Motor neuron (in vitro differentiated cells): ENCODE measurements around the gene RNF212. TPM values are rescaled to one million over a fixed set of nuclear protein-coding genes. Genes with fewer than 3 reads are reported as not detected.

ENCODE experiments used
- ATAC-seq, 8 experiments: fragments of 200-7000 bp; cut with Tn5 transposase; replicated peaks in 6 of 8; 2 replicates each; pipeline ENCODE4 v1.8.0; 2021; ENCODE audit warnings: mild to moderate bottlenecking in 8 of 8, moderate library complexity in 8 of 8
- H3K27ac ChIP-seq, 2 donors: fragments of 250-450 bp; sonication (Bioruptor Pico); 2 replicates each; pipeline ENCODE4 v1.9.0; 2021; ENCODE audit warnings: antibody characterized with exemption in 2 of 2, mild to moderate bottlenecking in 2 of 2, moderate library complexity in 1 of 2
- H3K4me1 ChIP-seq, 2 donors: fragments of 250-450 bp; sonication (Bioruptor Pico); replicated peaks in 1 of 2; 2 replicates each; pipeline ENCODE4 v1.6.1; 2021; ENCODE audit warnings: antibody characterized with exemption in 2 of 2, mild to moderate bottlenecking in 2 of 2, moderate library complexity in 1 of 2
- H3K4me3 ChIP-seq, 5 donors: fragments of 250-450 bp; sonication (Bioruptor Pico); 2 replicates each; pipeline ENCODE4 v1.9.0; 2021; ENCODE audit warnings: antibody characterized with exemption in 5 of 5, mild to moderate bottlenecking in 5 of 5, moderate library complexity in 4 of 5
- WGBS, 10 experiments: fragments of 450-650 bp; shearing (Covaris generic); methylation state at CpG; one replicate each; pipeline ENCODE4 v1.0.0; 2022; 5-methylcytosine and 5-hydroxymethylcytosine counted together
- in situ Hi-C, 9 experiments: fragments of 400-800 bp; cut with MboI; loops; one replicate each; pipeline ENCODE4 v1.15.0; 2021; ENCODE audit warnings: low sequenced_read_pairs in 9 of 9, low pct_unique_long_range_greater_than_20kb in 2 of 9; ENCODE audit not compliant: unreplicated experiment in 9 of 9
- total RNA-seq, 8 experiments: library from RNA; unstranded; fragments of 300-600 nt; gene quantifications; 2 replicates each; pipeline versions ENCODE4 v1.2.3 to v1.2.4, GENCODE V29; 2022

The RNF212 gene
- total RNA-seq, 8 experiments from 2014 or later, result 0.70 to 9.4 (median 4.8) TPM

- 68 to 100% (median 94%) methylated on average over 1 to 10 of the region's 21 CpGs; no CpG with 5 or more reads in 5 of the 10 experiments for WGBS, 10 experiments
- Histone ChIP-seq H3K4me3 (no peak overlapping the region), H3K4me1 (peaks cover 57 to 80% of the 10 kb centered on the region in 2 donors), H3K27ac (no peak overlapping the region)
- no peak for ATAC-seq
- in situ Hi-C loops, result no loop called here
Observed at GRCh38 chr4:1040344-1041146, 72.8 kb downstream of the RNF212 start.

GRCh38 chr4:1039493-1040343 lies 73.6 kb downstream of the RNF212 start:
- in situ Hi-C loops, result no loop called here
- peak in 3 of 8 experiments; percentile 16 to 40 (median 32) for ATAC-seq

GRCh38 chr4:1038948-1039492 lies 74.3 kb downstream of the RNF212 start:
- no peak for ATAC-seq
- Histone ChIP-seq H3K4me3 (no peak overlapping the region), H3K27ac (no peak overlapping the region), H3K4me1 (peaks cover 42 to 68% of the 10 kb centered on the region in 2 donors)
- 65 to 89% (median 80%) methylated on average over 1 to 11 of the region's 16 CpGs; no CpG with 5 or more reads in 5 of the 10 experiments for WGBS, 10 experiments
- in situ Hi-C loops, result no loop called here

More at GRCh38 chr4:1039493-1040343, 73.6 kb downstream of the RNF212 start:
- Histone ChIP-seq H3K4me1 (peaks cover 49 to 73% of the 10 kb centered on the region in 2 donors), H3K27ac (no peak overlapping the region), H3K4me3 (no peak overlapping the region)
- 100% methylated on average over 1 to 2 of the region's 20 CpGs; no CpG with 5 or more reads in 7 of the 10 experiments for WGBS, 10 experiments

- Histone ChIP-seq H3K4me3 (no peak overlapping the region), H3K4me1 (peaks cover 37 to 63% of the 10 kb centered on the region in 2 donors), H3K27ac (no peak overlapping the region)
- in situ Hi-C loops, result no loop called here
- no CpG with 5 or more reads among the region's 26 CpGs for WGBS, 10 experiments
- ATAC-seq, result no peak
Observed at GRCh38 chr4:1036976-1037810, 76.2 kb downstream of the RNF212 start.

- WGBS, 10 experiments, result 93 to 100% methylated on average over 2 to 3 of the region's 15 CpGs; no CpG with 5 or more reads in 8 of the 10 experiments
- no peak overlapping the region for H3K27ac ChIP-seq
- no peak overlapping the region for H3K4me3 ChIP-seq
- H3K4me1 ChIP-seq, result peaks cover 33 to 53% of the 10 kb centered on the region in 2 donors
- in situ Hi-C loops, result no loop called here
- peak in 2 of 8 experiments; percentile 0 to 7 for ATAC-seq
Observed at GRCh38 chr4:1036095-1036494, 77.3 kb downstream of the RNF212 start.

GRCh38 chr4:1035510-1035909 lies 77.9 kb downstream of the RNF212 start:
- Histone ChIP-seq H3K4me3 (no peak overlapping the region), H3K4me1 (peaks cover 30 to 53% of the 10 kb centered on the region in 2 donors), H3K27ac (no peak overlapping the region)
- in situ Hi-C loops, result no loop called here
- ATAC-seq, result peak in 6 of 8 experiments; percentile 2 to 35 (median 12)
- WGBS, 10 experiments, result 60% methylated on average over 3 of the region's 26 CpGs; no CpG with 5 or more reads in 9 of the 10 experiments

GRCh38 chr4:1033840-1034551 lies 79.4 kb downstream of the RNF212 start:
- WGBS, 10 experiments, result 12 to 100% (median 71%) methylated on average over 1 to 6 of the region's 35 CpGs; no CpG with 5 or more reads in 4 of the 10 experiments
- Histone ChIP-seq H3K4me1 (peaks cover 33 to 49% of the 10 kb centered on the region in 2 donors), H3K4me3 (no peak overlapping the region), H3K27ac (no peak overlapping the region)
- peak in 3 of 8 experiments; percentile 7 to 69 (median 66) for ATAC-seq
- in situ Hi-C loops, result no loop called here

- Histone ChIP-seq H3K4me1 (peaks cover 29 to 43% of the 10 kb centered on the region in 2 donors), H3K27ac (no peak overlapping the region), H3K4me3 (no peak overlapping the region)
- in situ Hi-C loops, result no loop called here
- WGBS, 10 experiments, result 64 to 90% (median 88%) methylated on average over 1 to 6 of the region's 10 CpGs; no CpG with 5 or more reads in 5 of the 10 experiments
- no peak for ATAC-seq
Observed at GRCh38 chr4:1032861-1033260, 80.5 kb downstream of the RNF212 start.

- Histone ChIP-seq H3K4me3 (no peak overlapping the region), H3K4me1 (peaks cover 33 to 45% of the 10 kb centered on the region in 2 donors), H3K27ac (no peak overlapping the region)
- ATAC-seq, result no peak
- 40 to 87% (median 69%) methylated on average over 1 to 16 of the region's 37 CpGs; no CpG with 5 or more reads in 6 of the 10 experiments for WGBS, 10 experiments
- in situ Hi-C loops, result no loop called here
Observed at GRCh38 chr4:1031956-1032795, 81.2 kb downstream of the RNF212 start.

GRCh38 chr4:1031346-1031745 lies 82.0 kb downstream of the RNF212 start:
- in situ Hi-C loops, result no loop called here
- 100% methylated on average over 1 of the region's 8 CpGs; no CpG with 5 or more reads in 9 of the 10 experiments for WGBS, 10 experiments
- no peak for ATAC-seq
- no peak overlapping the region for H3K4me3 ChIP-seq
- H3K27ac ChIP-seq, result no peak overlapping the region
- peaks cover 31 to 39% of the 10 kb centered on the region in 2 donors for H3K4me1 ChIP-seq

- WGBS, 10 experiments, result no CpG with 5 or more reads among the region's 16 CpGs
- peaks cover 32% of the 10 kb centered on the region in 2 donors for H3K4me1 ChIP-seq
- peak in 6 of 8 experiments; percentile 17 to 65 (median 56) for ATAC-seq
- no peak overlapping the region for H3K4me3 ChIP-seq
- peak overlapping the region in 1 of 2 donors; percentile 18 for H3K27ac ChIP-seq
- in situ Hi-C loops, result no loop called here
Observed at GRCh38 chr4:1030559-1030958, 82.8 kb downstream of the RNF212 start.
